Measurements from ENCODE around the gene MCHR1. TPM values are rescaled to one million over a fixed set of nuclear protein-coding genes. Genes with fewer than 3 reads are reported as not detected.

MCHR1 gene
- polyA plus RNA-seq, 1 donor (not counting 4 experiments of a cell fraction or from before 2014, with no cell fraction given): 0.12 TPM

GRCh38 chr22:40703736-40704135, 24.5 kb downstream of the MCHR1 start:
- Histone ChIP-seq H3K79me2 (ENCODE audit: control insufficient read depth, insufficient read depth, low read length) (no peaks in the 10 kb centered on the region), H3K4me1 (ENCODE audit: control insufficient read depth, extremely low read depth, insufficient read depth, low read length) (peaks cover 2% of the 10 kb centered on the region), H4K20me1 (ENCODE audit: control insufficient read depth, extremely low read depth, insufficient read depth, low read length) (no peaks in the 10 kb centered on the region), H3K9me1 (ENCODE audit: control insufficient read depth, extremely low read depth, insufficient read depth, low read length) (no peaks in the 10 kb centered on the region), H3K9ac (ENCODE audit: control insufficient read depth, extremely low read depth, insufficient read depth, low read length) (no peak overlapping the region), H3K27me3 (ENCODE audit: control insufficient read depth, extremely low read depth, insufficient read depth, low read length) (no peaks in the 10 kb centered on the region), H3K36me3 (ENCODE audit: control insufficient read depth in 2 of 2, extremely low read depth in 1 of 2, insufficient read depth in 2 of 2, low read length in 2 of 2) (no peaks in the 10 kb centered on the region), H3K4me2 (ENCODE audit: control insufficient read depth, extremely low read depth, insufficient read depth, low read depth, low read length) (no peak overlapping the region), H3K4me3 (ENCODE audit: control insufficient read depth in 2 of 3, extremely low read depth in 1 of 3, insufficient read depth in 2 of 3, low read depth in 1 of 3, low read length in 3 of 3) (no peak overlapping the region), H3K27ac (ENCODE audit: control insufficient read depth, insufficient read depth, low read length) (no peak overlapping the region), H3K9me3 (ENCODE audit: control insufficient read depth, low read depth, low read length) (no peaks in the 10 kb centered on the region), H2AFZ (ENCODE audit: control insufficient read depth, low read length) (no peak overlapping the region)
- dilution Hi-C loops (cut with MboI; ENCODE audit: extremely low pct_ligation_motif_present, low sequenced_read_pairs): no loop called here
- TF ChIP-seq CTCF (optimal IDR thresholded peaks at IDR 0.05 in 1 of 3, IDR thresholded peaks at IDR 0.05 in 1 of 3, conservative IDR thresholded peaks at IDR 0.05 in 1 of 3; ENCODE audit: extremely low read depth in 1 of 3, insufficient read depth in 2 of 3, low read length in 3 of 3) (no peak), EZH2 (IDR thresholded peaks at IDR 0.05; ENCODE audit: low read length) (no peak)
- DNase-seq (ENCODE audit: low read depth, low spot score) (no peak), FAIRE-seq (no peak)

DNA sequence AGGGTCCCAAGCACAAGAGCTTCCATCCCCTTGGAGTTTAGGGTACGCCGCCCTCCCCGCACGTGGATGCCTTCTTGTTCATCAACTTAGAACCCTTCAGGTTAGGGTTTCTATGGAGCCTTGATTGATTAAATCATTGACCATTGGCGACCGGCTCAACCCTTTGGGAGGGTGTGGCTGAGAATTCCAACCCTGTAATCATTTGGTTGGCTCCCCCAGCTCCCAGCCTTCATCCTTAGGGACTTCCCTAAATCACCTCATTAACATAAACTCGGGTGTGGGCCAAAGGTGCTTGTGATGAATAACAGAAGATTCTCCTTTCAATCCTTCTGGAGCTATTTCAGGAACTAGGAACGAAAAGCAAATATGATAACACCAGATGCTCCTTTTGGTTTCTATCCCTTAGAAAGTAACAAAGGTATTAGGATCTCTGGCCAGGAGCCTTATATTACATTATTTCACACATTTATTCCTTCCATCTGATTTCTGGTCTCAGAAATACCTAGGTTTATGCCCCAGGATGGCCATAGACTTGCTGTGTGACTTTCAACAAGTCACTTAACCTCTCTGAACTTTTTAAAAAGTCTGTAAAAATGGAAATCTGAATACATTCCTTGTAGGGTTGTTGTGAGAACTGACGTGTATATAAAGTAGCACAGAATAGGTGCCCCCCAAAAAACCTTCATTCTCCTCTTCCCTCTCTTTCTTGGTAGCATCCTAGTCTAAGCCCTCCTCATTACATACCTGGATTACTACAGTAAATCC, 26.8 kb downstream of the MCHR1 start:
- Histone ChIP-seq H4K20me1 (ENCODE audit: control insufficient read depth, extremely low read depth, insufficient read depth, low read length) (no peaks in the 10 kb centered on the region), H3K4me2 (ENCODE audit: control insufficient read depth, extremely low read depth, insufficient read depth, low read depth, low read length) (no peak overlapping the region), H3K9me1 (ENCODE audit: control insufficient read depth, extremely low read depth, insufficient read depth, low read length) (no peaks in the 10 kb centered on the region), H3K4me1 (ENCODE audit: control insufficient read depth, extremely low read depth, insufficient read depth, low read length) (peaks cover 7% of the 10 kb centered on the region), H3K36me3 (ENCODE audit: control insufficient read depth in 2 of 2, extremely low read depth in 1 of 2, insufficient read depth in 2 of 2, low read length in 2 of 2) (no peaks in the 10 kb centered on the region), H3K9me3 (ENCODE audit: control insufficient read depth, low read depth, low read length) (no peaks in the 10 kb centered on the region), H3K79me2 (ENCODE audit: control insufficient read depth, insufficient read depth, low read length) (no peaks in the 10 kb centered on the region), H2AFZ (ENCODE audit: control insufficient read depth, low read length) (no peak overlapping the region), H3K9ac (ENCODE audit: control insufficient read depth, extremely low read depth, insufficient read depth, low read length) (no peak overlapping the region), H3K4me3 (ENCODE audit: control insufficient read depth in 2 of 3, extremely low read depth in 1 of 3, insufficient read depth in 2 of 3, low read depth in 1 of 3, low read length in 3 of 3) (no peak overlapping the region), H3K27me3 (ENCODE audit: control insufficient read depth, extremely low read depth, insufficient read depth, low read length) (no peaks in the 10 kb centered on the region), H3K27ac (ENCODE audit: control insufficient read depth, insufficient read depth, low read length) (no peak overlapping the region)
- DNase-seq (ENCODE audit: low read depth, low spot score) (no peak), FAIRE-seq (peak; percentile 20)
- dilution Hi-C loops (cut with MboI; ENCODE audit: extremely low pct_ligation_motif_present, low sequenced_read_pairs): no loop called here
- TF ChIP-seq EZH2 (IDR thresholded peaks at IDR 0.05; ENCODE audit: low read length) (no peak), CTCF (optimal IDR thresholded peaks at IDR 0.05 in 1 of 3, IDR thresholded peaks at IDR 0.05 in 1 of 3, conservative IDR thresholded peaks at IDR 0.05 in 1 of 3; ENCODE audit: extremely low read depth in 1 of 3, insufficient read depth in 2 of 3, low read length in 3 of 3) (no peak)

Measured in keratinocyte (primary cell).